NT2/D1 (cell line): Measurements from ENCODE around the gene DACH1.

Experiments
- DNase-seq: peaks from one replicate; pipeline ENCODE4 v3.0.0-alpha.2; 2011; ENCODE audit warnings: low read depth, low spot score
- H3K27me3 ChIP-seq: 2 replicates; pipeline ENCODE4 v1.6.0; 2011; ENCODE audit warnings: mild to moderate bottlenecking; ENCODE audit not compliant: insufficient read length, insufficient read depth
- H3K36me3 ChIP-seq: 2 replicates; pipeline ENCODE4 v1.6.1; 2011; ENCODE audit warnings: mild to moderate bottlenecking, low read length, mixed read lengths; ENCODE audit not compliant: insufficient read depth, insufficient read length
- H3K4me1 ChIP-seq: 2 replicates; pipeline ENCODE4 v1.5.1; 2011; ENCODE audit not compliant: insufficient read depth, insufficient read length
- H3K4me3 ChIP-seq: 2 replicates; pipeline ENCODE4 v1.5.1; 2011; ENCODE audit warnings: low read depth; ENCODE audit not compliant: insufficient read length
- H3K9ac ChIP-seq: 2 replicates; pipeline ENCODE4 v1.6.0; 2011; ENCODE audit warnings: low read depth; ENCODE audit not compliant: insufficient read length
- H3K9me3 ChIP-seq: 2 replicates; pipeline ENCODE4 v1.5.1; 2011; ENCODE audit warnings: mild to moderate bottlenecking, low read length; ENCODE audit not compliant: insufficient read depth
- SUZ12 ChIP-seq: IDR thresholded peaks from 2 replicates; pipeline ENCODE4 v1.6.1; 2011; ENCODE audit not compliant: insufficient read length, insufficient read depth; ENCODE audit errors: extremely low read depth
- YY1 ChIP-seq: IDR thresholded peaks from 2 replicates; pipeline ENCODE4 v1.6.1; 2011; ENCODE audit not compliant: insufficient read length, insufficient read depth
- ZNF274 ChIP-seq: IDR thresholded peaks from 2 replicates; pipeline ENCODE4 v1.6.1; 2011; ENCODE audit warnings: mild to moderate bottlenecking, low read depth, low read length

DACH1 gene

DNA sequence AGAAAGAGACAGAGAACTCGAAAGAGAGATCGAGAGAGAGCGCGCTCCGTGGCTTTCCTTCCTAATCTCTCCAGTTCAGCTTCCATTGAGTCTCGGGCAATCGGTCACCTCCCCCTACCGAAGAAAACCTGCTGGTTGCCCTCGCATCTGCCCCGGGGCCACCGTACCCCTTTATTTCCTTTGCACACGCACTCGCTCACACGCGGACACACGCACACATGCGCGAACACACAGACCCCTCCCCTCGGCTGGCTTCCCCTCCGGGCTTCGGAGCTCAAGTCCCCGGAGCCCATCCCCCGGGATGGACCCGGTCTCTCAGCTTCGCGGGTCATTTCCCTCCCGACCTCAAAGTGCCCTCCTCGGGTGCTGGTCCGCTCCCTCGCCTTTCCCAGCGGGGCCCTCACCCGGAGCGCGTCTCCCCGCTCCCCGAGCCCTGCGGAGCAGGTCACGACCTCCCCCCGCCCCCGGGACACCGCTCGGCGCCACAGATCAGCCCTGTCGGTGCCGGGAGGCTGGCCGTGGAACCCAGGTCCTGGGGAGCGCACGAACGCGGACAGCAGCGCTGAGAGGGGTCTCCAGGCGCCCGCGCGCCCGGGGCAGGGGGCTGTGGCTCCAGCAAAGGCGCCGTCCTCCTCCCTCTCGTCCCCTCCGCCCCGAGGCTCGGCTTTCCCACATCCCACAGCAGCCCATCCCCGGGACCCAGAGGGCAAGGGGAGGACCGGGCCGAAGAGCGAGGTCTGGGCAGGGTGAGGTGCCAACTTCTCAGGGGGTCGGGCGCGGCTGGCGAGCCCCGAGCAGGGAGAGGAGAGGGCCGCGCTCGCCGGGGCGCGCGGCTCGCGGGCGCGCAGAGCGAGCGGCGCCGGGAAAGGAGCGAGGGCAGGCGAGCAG, 1.8 kb downstream of the DACH1 start:
- Histone ChIP-seq H3K27me3 (peaks cover 40% of the 10 kb centered on the region), H3K4me3 (peak overlapping the region; percentile 42), H3K4me1 (no peaks in the 10 kb centered on the region), H3K36me3 (no peaks in the 10 kb centered on the region), H3K9me3 (no peaks in the 10 kb centered on the region), H3K9ac (no peak overlapping the region)
- no peak for TF ChIP-seq ZNF274
- no peak for TF ChIP-seq SUZ12
- TF ChIP-seq YY1, result no peak
- DNase-seq, result no peak

DNA sequence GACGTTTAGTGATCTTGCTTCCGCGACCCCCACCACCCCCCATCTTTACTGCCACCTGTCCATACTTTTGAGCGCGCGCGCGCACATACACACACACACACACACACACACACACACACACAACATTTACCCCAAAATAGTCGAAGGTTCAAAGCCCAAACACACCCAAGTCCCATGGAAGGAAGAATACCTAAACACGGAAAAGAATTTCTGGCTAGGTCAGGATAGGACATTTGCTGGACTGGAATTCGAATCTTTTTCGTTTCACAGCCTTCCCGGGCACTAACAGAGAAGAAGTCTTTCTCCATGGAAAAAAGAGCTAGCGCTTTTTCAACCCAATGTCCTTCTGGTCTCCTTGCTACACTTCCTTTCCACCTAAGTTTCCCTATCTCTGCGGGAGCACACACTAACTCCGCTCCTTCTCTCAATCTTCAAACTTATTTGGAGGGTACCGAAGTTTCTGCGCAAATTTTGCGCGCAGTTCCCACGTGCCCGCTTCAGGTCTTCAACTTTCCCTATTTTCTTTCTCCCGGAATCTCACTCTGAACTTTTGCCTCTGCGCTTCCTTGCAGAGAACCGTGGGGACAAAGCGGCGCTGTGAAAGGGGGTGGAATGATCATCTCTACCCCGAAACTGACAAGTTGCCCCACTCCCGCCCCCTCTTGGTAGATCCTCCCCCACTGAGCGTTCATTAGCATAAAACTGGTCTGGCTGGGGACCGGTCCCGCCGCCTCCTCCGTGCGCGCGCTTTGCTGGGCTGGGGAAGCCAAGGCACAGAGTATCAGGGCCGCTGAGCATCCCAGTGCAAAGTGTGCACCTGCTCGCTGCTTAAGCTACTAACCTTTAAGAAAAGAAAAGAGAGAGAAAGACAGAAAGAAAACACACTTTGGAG, 2.7 kb downstream of the DACH1 start:
- H3K4me3 ChIP-seq, result peak overlapping the region; percentile 42
- no peak for TF ChIP-seq YY1
- TF ChIP-seq SUZ12, result no peak
- TF ChIP-seq ZNF274, result no peak
- H3K9me3 ChIP-seq, result no peaks in the 10 kb centered on the region
- H3K36me3 ChIP-seq, result no peaks in the 10 kb centered on the region
- no peaks in the 10 kb centered on the region for H3K4me1 ChIP-seq
- no peak overlapping the region for H3K9ac ChIP-seq
- H3K27me3 ChIP-seq, result peaks cover 40% of the 10 kb centered on the region
- no peak for DNase-seq

DNA sequence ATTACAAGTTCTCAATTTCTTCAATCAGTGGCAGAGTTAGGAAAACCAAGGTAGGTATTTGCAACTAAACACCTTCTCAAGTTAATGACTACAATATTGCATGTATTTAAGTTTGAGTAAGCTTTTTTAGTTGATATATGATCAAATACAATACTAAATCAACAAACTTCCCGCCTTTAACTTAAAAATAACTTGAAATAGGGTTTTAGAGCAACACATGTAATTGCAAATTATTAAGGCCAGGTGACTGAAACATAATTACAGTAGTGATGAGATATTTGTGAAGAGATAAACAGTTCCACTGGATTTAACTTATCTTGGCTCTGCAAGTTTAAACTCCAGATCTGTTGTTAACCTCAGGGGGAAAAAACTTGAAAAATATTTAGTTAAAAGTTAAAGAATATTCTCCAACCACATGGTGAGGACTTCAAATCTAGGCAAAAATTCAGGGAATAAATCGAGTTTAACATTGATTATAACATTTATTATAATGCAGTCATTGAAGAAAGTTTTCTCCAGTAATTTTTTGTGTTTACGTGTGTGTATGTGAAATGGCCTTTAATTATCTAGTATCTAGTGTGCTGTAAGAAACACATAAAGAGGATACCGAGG, 3.6 kb downstream of the DACH1 start:
- H3K4me3 ChIP-seq, result no peak overlapping the region
- no peak for TF ChIP-seq SUZ12
- TF ChIP-seq ZNF274, result no peak
- no peak for TF ChIP-seq YY1
- no peaks in the 10 kb centered on the region for H3K4me1 ChIP-seq
- H3K27me3 ChIP-seq, result peaks cover 36% of the 10 kb centered on the region
- H3K9ac ChIP-seq, result no peak overlapping the region
- no peaks in the 10 kb centered on the region for H3K36me3 ChIP-seq
- DNase-seq, result no peak
- H3K9me3 ChIP-seq, result no peaks in the 10 kb centered on the region

DNA sequence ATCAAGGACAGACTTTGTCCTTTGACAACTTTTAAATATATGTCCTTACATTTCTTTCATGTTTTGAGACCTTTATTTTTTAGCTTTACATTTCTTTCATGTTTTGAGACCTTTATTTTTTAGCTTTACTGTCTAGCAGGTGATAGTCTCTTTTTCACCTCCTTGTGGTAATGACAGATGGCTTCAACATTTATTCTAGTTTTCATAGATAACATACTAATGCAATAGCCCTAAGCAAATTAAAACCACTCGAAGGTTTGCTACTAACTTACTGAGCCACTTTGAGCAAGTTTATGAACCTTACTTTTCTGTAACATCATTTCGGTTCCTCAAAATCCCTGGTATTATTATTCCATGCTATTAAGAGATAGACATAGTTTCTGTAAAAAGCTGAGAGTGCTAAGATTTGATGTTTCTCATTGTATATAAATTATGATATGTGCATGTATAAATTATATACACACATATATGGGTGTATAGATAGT, 4.5 kb downstream of the DACH1 start:
- Histone ChIP-seq H3K9me3 (no peaks in the 10 kb centered on the region), H3K9ac (no peak overlapping the region), H3K4me3 (no peak overlapping the region), H3K36me3 (no peaks in the 10 kb centered on the region), H3K4me1 (no peaks in the 10 kb centered on the region), H3K27me3 (peaks cover 27% of the 10 kb centered on the region)
- TF ChIP-seq SUZ12 (no peak), YY1 (no peak), ZNF274 (no peak)
- no peak for DNase-seq

DNA sequence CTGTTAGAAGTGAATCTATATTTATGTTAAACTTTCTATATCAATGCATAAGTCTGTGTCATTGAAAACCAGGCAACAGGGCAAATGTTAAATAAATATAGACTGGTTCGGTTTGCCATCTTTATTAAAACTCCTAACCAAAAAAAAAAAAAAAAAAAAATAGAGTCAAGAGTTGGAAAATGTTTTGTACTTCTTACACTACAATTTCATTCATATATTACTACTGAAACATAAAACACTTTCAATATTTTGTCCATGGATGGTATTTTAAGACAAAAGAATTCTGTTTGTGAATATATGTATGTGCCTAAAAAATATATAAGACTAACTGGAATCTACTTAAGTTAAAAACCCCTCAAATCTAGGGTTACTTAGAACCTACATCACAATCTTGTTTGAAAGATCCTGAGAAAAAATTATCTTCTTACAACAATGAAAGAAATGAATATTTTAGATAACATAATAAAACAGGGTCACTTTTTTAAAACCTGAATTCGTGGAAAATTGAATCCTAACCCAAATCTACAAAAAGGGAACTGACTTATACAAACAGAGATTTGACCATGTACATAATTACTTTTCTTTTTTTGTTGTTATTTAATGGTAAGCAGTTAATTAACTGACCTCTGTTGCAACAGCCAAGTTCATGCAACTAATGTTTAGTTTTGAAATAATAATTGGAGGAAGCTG, 5.1 kb downstream of the DACH1 start:
- Histone ChIP-seq H3K36me3 (no peaks in the 10 kb centered on the region), H3K4me1 (no peaks in the 10 kb centered on the region), H3K9me3 (no peaks in the 10 kb centered on the region), H3K4me3 (no peak overlapping the region), H3K27me3 (peaks cover 27% of the 10 kb centered on the region), H3K9ac (no peak overlapping the region)
- no peak for TF ChIP-seq SUZ12
- no peak for DNase-seq

- Histone ChIP-seq H3K27me3 (peaks cover 23% of the 10 kb centered on the region), H3K4me1 (no peaks in the 10 kb centered on the region), H3K9me3 (no peaks in the 10 kb centered on the region), H3K4me3 (no peak overlapping the region), H3K9ac (no peak overlapping the region), H3K36me3 (no peaks in the 10 kb centered on the region)
- no peak for DNase-seq
- TF ChIP-seq YY1, result no peak
These were observed 6.4 kb downstream of the DACH1 start for GRCh38 chr13:71860547-71861138.
